HG02763 (cell line): ENCODE results near the gene STAM.
"Not testable (repeated sequence)": the region's sequence is repeated elsewhere in the genome, so short reads cannot be mapped to it uniquely, and the experiment has no call there.

ENCODE experiments used
- ATAC-seq: cut with Tn5 transposase; IDR thresholded peaks from one replicate; pipeline ENCODE4 v1.9.1; 2021; ENCODE audit warnings: mild to moderate bottlenecking, moderate library complexity; ENCODE audit not compliant: unreplicated experiment

The STAM gene

DNA sequence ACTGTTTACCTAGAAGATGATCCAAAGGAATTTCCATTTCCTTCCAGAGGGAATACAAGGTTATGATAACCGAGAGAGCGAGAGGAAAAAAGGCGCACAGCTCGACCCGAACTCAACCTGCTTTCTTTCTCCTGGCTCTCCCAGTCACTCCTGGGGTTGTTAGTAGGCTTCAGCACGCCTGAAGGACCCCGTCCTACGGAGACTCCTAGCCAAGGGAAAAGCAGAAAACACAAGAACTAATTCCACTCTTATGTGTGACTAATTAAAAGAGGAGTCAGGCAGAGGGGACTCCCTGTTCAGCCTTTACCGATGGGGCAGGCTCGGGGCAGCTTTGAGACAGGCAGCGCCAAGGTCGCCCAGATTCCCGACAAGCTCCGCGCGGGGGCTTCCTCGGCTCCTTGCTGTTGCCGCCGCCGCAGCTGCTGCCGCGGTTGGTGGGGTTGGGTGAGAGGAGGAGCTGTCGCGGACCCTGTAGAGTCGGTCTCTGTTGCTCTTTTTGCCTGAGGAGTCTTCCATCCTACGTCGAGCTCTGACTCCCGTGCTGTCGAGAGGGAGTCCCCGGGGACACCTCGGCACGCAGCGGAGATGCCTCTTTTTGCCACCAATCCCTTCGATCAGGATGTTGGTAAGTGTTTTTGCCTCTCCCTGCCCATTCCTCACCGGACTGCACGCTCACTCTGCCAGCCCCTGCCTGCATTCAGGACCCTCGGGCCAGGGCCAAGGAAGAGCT lies at the start of gene STAM:
Gene STAM, plus strand, starts transcription at position 397 of the 730 bp plus-strand sequence. Its CDS starts 189 bp downstream, at position 586.
- peak; percentile 85 for ATAC-seq

DNA sequence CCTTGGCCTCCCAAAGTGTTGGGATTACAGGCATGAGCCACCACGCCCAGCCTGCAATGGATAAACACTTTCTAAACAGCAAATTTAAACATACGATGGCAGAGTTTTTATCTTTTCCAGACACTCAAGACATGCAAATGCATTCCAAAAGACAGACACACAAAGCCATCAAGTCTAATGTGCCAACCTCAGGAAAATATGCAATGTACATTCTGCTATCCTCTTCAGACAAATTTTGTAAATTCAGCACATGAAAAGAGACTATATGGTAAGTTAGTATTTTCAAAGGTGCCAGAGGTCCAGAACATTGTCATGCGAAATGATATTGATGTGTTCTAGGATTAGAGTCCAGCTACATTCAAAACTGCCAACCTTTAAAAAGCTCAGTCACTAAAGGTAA lies 46.6 kb upstream of the STAM start:
- ATAC-seq, result no peak

DNA sequence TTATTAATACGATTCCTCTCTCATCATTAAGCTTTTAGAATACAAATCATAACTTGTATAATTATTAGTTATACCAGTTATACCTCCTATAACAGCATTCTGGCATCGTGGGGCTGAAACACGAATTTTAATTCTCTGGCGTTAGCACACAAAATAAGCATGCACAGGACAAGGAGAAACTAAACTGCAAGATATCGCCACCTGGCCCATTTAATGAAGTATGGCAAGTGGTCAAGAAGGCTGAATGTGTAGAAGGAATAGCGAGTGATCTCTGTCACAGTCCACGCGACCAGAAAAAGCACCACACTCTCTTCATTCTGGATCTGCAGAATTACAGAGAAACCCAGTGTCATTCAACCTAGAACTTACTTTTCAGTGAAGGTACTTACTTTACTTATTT lies 44.9 kb upstream of the STAM start:
- ATAC-seq, result no peak

DNA sequence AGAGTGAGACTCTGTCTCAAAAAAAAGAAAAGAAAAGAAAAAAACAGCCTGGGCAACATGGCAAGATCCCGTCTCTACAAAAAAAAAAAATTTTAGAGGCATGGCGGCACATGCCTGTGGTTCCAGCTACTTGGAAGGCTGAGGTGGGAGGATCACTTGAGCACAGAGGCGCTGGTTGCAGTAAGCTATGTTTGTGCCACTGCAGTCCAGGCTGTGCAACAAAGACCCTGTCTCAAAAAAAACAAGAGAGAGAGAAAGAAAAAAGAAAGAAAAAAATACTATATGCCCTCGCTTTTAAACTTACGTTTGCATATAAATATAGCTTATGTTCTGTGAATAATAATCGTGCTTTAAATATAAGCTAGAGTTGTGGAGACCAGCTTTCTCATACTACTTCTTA lies 38.0 kb upstream of the STAM start:
- ATAC-seq, result no peak

DNA sequence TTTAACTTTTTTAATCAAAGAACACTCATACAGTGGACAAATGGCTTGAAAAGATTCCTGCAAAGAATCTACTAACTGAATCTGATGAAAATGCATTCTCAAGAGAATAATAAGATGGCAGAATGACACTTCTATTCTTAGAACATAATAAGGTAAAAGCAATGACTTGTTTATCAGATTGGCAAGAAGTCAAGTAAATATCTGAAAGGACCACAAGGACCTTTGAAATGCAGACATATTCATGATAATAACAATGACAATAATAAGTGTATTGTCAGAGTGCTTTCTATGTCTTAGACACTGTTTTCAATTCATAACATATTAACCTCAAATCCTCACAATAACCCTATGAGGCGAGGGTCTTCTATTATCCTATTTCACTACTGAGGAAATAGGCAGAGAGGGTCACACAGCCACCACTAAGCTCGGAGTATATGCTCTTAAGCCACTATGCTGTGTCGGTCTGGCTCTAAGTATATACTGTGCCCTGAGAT lies 37.4 kb upstream of the STAM start:
- ATAC-seq, result no peak

DNA sequence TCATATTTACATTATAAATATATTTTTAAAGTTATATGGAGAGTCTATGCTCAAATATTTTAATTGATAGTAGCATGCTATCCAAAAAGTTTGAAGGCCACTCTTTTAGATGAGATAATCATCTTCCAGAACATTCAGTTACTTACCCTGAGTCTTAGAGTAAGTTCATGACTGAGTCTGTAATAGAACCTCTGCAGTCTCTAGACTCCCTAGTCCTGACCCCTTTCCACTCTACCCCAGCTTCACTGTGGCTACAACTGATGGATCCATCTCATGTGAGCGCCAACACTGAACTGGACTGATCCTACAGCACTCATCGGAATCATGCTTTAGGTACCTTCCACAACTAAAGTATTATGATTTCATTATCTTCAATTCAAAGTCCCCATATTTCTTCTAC lies 36.9 kb upstream of the STAM start:
- ATAC-seq, result no peak

DNA sequence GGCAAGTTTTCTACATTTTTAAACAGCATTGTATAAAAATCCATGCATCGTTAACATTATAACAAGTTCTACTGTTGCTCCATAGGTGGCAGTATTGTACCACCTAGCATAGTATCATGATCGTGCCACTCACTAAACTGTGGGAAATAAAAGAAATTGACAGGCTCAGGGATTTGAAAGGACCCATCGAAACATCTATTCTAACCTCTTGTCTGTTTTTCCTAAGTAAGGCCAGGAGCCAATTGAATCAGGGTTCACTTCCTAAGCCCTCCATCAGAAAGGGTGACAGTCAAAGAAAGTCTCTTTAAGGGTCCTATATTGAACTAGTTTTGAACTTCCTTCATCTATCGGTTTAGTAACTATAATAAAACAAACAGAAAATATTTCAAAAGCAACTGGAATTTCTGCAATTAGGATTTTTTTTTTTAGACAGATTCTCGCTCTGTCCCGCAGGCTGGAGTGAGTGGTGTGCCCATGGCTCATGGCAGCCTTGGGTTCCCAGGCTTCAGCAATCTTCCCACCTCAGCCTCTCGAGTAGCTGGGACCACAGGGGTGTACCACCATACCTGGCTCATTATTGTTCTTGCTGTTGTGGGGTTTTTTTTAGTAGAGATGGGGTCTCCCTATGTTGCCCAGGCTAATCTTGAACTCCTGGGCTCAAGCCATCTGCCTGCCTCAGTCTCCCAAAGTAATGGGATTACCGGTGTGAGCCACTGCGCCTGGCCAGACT lies 36.2 kb upstream of the STAM start:
- no peak for ATAC-seq

DNA sequence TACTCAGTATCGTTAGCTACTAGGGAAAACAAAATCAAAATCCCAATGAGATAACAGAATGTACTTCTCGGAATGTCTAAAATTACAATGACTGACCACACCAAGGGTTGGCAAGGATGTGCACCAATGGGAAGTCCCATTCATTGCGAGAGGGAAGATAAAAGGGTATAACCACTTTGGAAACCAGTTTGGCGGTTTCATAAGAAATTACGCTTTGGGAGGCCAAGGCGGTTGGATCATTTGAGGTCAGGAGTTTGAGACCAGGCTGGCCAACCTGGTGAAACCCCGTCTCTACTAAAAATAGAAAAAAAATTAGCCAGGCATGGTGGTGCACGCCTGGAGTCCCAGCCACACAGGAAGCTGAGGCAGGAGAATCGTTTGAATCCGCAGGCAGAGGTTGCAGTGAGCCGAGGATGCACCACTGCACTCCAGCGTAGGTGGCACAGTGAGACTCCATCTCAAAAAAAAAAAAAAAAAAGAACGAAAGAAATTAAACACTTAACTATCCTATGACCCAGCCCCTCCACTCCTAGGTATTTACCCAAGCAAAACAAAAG lies 34.4 kb upstream of the STAM start:
- no peak for ATAC-seq

DNA sequence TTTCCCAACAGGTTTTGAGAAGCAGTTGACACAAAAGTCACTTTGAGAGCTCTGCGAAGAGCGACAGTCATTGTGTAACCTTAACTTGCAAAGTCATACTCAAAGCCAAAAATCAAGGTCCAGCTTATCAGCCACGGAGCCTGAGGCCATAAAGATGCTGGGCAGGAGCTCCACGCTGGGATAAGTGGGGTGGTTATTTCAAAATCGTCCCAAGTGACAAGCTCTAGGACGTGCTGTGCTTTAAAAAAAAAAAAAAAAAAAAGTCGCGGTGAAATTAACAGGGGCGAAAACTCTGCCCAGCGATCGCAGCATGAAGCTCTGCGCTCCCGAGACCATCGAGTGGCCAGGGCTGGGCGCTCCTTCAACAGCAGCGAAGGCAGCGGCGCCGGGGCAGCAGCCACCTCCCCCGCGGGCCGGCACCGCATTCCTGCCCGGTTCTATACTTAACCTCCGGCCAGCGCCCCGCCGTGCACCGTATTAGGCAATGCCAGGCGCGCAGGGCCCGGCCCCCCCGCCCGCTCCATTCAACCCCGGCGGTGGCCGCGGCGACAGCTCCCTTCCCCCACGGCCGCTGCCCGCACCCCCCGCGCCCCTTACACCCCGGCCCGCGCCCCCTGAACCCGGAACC lies 27.4 kb upstream of the STAM start:
- peak; percentile 41 for ATAC-seq

DNA sequence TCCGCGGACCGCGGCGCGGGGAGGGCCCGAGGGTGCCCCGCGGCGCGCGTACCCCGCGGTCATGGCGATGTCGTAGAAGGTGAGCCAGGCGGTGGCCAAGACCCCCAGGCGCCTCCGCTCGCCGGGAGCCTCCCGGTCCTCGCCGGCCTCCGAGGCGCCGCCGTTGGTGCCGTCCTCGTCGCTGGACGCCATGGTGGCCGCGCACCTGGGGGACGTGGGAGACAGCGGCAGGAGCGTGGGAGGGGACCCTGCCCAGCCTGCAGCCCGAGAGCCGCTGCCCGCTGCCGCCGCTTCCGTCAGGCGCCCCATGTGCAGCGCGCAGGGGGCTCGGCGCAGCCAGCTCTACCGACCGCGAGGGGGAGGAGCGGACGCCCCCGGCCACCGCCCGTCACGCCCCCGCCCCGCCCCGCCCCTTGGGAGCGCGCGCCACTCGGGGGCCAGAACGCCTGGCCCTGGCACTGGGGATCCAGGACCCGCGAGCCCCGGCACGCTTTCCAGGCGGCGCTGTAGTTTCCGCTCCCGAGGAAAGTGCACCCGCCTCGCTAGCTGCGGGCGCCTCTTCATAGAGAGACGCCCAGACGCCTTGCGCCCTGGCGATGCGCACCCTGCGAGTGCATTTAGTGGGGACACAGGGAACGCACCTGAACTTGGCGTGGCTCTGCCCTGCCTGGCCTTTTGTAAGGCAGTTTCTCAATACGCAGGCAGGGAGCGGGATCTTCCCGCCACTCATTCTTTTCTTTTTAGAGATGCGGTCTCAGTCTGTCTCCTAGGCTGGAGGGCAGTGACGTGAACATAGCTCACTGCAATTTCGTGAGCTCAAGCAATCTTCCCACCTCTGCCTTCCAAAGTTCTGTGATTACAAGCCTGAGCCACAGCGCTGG lies 26.7 kb upstream of the STAM start, which contains the start of gene HACD1:
Gene HACD1, minus strand, starts transcription at position 344 of the 881 bp plus-strand sequence. Its CDS starts 35 bp downstream, at position 309.
- peak; percentile 58 for ATAC-seq

DNA sequence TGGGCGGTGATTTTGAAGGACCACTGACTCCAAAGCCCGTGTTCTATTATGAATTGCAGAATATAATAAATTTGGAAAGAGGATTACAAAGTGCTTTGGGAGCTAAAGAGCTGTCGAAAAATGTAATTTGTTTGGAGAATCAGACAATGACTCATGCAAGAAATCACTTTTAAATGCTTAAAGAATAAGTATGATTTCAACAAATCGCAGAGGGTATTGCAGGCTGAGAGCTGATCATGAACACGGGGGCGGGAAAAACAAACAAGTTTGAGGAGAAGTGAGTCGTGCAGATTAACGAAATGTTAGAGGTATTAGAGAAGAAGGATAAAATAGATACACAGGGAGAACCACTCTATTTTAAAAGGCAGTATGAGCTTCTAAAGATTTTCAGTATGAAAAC lies 21.9 kb upstream of the STAM start:
- ATAC-seq, result no peak

DNA sequence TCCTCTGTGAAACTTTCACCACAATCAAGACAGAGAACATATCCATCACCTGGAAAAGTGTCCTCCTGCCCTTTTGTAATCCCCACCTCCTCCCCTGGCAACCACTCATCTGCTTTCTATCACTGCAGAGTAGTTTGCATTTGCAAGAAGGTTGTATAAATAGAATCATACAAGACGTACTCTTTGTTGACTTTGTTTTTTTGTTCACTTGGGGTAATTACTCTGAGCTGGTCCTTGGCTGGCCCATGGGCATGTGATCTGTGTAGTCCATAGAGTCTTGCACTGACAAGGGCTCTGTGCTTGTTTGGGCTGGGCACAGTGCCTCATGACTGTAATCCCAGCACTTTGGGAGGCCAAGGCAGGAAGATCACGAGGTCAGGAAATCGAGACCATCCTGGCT lies 19.0 kb upstream of the STAM start:
- ATAC-seq, result no peak

DNA sequence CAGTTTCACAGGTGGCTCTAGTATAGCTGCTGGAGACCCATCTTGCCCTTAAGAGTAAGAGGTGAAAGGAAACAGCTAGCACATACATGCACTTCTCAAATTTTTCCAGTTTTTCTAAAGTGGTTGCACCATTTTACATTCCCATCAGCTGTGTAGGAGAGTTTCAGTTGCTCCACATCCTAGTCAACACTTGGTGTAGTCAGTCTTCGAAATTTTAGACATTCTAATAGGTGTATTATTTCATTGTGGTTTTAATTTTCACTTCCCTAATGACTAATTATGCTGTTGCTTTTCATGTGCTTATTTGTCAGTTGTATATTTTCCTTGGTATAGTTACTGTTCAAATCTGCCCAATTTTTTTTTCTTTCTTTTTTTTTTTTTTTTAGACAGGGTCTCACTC lies 17.3 kb upstream of the STAM start:
- no peak for ATAC-seq

DNA sequence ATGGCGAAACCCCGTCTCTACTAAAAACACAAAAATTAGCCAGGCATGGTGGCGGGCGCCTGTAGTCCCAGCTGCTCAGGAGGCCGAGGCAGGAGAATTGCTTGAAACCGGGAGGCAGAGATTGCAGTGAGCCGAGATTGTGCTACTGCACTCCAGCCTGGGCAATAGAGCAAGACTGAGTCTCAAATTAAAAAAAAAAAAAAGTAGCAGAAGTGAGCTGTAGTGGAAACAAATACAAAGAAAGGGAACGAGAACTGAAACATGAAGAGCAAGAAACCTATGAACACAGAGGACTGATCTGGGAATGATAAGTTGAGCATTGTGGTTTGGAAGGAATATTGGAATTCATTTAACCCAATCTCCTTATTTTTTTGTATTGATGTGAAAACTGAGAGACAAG lies 11.4 kb upstream of the STAM start:
- ATAC-seq, result not testable (repeated sequence)

DNA sequence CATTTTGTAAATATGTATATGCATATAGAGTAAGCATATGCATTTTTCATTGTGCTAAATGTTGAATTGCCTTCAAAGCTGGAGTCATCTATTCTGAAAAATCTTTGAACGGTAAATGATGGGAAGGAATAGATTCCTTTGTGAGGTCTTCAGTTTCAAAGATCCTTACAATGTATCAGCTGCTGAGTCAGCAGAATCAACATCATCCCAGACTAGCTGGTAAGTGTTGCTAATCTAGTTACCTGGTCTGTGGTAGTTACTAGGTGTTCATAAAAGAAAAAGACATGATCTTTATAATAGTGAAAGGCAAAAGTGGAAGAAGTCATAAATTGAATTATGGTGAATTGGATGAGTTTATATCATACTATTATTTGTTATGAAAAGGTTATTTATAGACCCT lies 10.6 kb upstream of the STAM start:
- ATAC-seq, result no peak

DNA sequence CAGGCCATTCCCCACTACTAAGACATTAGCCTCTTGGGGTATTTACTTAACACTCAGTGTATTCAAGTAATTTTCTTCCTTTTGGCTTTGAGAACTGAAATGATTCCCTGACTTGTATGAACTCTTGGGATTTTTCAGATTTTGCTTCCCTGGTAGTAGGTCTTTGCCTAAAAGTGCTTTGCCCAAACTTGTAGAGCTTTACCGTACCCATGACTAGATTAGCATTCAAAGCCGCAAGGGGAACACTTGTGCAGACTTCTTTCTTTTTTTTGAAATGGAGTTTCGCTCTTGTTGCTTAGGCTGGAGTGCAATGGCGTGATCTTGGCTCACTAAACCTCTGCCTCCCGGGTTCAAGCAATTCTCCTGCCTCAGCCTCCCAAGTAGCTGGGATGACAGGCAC lies 6.1 kb upstream of the STAM start:
- no peak for ATAC-seq

DNA sequence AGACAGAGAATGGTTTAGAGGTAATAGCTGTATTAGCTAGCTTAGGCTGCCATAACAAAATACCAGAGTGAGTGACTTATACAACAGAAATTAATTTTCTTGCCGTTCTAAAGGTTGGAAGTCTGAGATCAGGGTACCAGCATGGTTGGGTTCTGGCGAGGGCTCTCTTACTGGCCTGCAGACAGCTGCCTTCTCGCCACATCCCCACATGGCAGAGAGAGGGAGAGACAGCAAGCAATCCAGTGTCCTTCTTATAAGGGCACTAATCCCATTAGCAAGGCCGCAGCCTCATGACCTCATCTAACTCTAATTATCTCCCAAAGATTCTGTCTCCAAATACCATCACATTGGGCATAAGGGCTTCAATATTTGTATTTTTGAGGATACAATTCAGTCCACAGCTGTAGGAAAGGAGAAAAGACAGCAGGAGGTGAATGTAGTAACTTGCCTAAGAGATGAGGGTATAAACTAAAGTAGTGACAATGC lies 3.6 kb upstream of the STAM start:
- no peak for ATAC-seq

DNA sequence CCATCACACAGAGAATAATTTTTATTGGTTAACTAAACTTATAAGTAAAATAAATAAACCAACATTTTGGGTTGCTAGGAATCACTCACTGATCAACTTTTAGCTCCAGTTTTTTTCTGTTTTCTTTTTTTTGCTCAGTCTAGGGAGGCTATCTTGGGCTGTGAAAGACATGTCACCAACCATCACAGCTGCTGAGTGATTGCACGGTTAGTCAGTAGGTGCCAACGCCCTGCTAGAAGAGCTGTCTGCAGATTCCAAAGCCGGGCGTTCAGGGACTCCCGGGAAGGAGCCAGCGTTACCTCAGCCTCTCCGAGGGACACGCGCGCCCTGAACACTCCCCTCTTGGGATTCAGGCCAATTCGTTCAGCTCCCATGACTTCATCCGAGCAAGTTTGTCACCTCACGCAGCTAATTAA lies 604 bp upstream of the STAM start:
- peak; percentile 20 for ATAC-seq

DNA sequence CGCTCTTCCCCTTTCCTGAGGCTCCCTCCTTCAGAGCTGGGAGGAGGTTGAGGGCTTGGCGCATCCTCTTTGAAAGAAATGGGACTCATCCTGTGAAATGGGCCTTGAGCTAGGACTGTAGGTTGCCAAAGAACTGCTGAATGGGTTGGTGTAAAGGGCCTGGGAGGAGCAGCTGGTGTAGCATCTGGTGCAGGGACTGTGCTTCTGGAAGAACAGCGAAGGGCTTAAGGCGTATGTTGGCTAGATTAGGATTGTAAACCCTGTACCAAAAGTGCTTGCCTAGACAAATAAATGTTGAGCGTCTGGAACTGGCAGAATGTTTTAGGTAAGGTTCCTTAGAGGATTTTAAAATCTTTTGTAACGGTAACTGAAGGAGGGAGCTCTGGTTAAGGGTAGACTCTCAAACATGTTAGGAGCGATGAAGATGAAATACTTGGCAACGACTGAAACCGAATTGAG lies 563 bp downstream of the STAM start:
- ATAC-seq, result peak; percentile 38
